CD4-positive, alpha-beta T cell (primary cell): ENCODE data around the gene TCF7L2. TPM values are rescaled to one million over a fixed set of nuclear protein-coding genes. Genes with fewer than 3 reads are reported as not detected.

Source experiments
- ATAC-seq: fragments of 200-7000 bp; cut with Tn5 transposase; one replicate; pipeline ENCODE4 v1.10.0; 2022; ENCODE audit warnings: mild to moderate bottlenecking; ENCODE audit not compliant: poor library complexity
- CTCF ChIA-PET: fragments of 350-600 bp; sonication (Branson Sonifier 250); formaldehyde crosslinking; loops from one replicate; lab custom pipeline; 2021; ENCODE audit warnings: antibody characterized with exemption, inconsistent platforms; lab: Charles Lee
- POLR2A ChIA-PET: fragments of 350-600 bp; sonication (Branson Sonifier 250); formaldehyde crosslinking; loops from one replicate; lab custom pipeline; 2021; ENCODE audit warnings: antibody characterized with exemption, inconsistent platforms; lab: Charles Lee
- DNase-seq, 14 experiments: peaks; one replicate each; pipeline ENCODE4 v3.0.0-alpha.2; 2013 to 2020; ENCODE audit warnings: mixed read lengths in 2 of 14
- H3K27ac ChIP-seq, 2 donors: one replicate each; pipeline versions ENCODE4 v1.5.1 to v1.7.0; 2013; ENCODE audit warnings: low read length in 2 of 2, low read depth in 1 of 2, mild to moderate bottlenecking in 1 of 2
- H3K27me3 ChIP-seq, 2 experiments: 1 replicate in 1 of 2; 2 replicates in 1 of 2; pipeline versions ENCODE4 v1.6.1 to v1.7.0; 2013; ENCODE audit warnings: low read length in 2 of 2, control low read depth in 1 of 2, mild to moderate bottlenecking in 1 of 2, moderate library complexity in 1 of 2; ENCODE audit not compliant: insufficient read depth in 2 of 2, control insufficient read depth in 1 of 2
- H3K36me3 ChIP-seq: one replicate; pipeline ENCODE4 v1.6.1; 2013; ENCODE audit warnings: low read length, control low read depth; ENCODE audit not compliant: insufficient read depth
- H3K4me1 ChIP-seq: one replicate; pipeline ENCODE4 v1.6.1; 2013; ENCODE audit warnings: low read length, control low read depth; ENCODE audit not compliant: insufficient read depth
- H3K4me3 ChIP-seq: one replicate; pipeline ENCODE4 v1.5.1; 2013; ENCODE audit warnings: mild to moderate bottlenecking, low read length, moderate library complexity
- H3K9me3 ChIP-seq, 2 experiments: 1 replicate in 1 of 2; 2 replicates in 1 of 2; pipeline versions ENCODE4 v1.6.1 to v1.7.0; 2013; ENCODE audit warnings: low read length in 2 of 2, mild to moderate bottlenecking in 2 of 2, control low read depth in 1 of 2, moderate library complexity in 1 of 2; ENCODE audit not compliant: control insufficient read depth in 1 of 2, insufficient read depth in 1 of 2
- H3K27ac Mint-ChIP-seq: one replicate; pipeline ENCODE4 v1.8.0; 2020; ENCODE audit warnings: mixed read lengths
- H3K27me3 Mint-ChIP-seq: one replicate; pipeline ENCODE4 v1.8.0; 2021; ENCODE audit warnings: mixed read lengths
- H3K36me3 Mint-ChIP-seq: one replicate; pipeline ENCODE4 v1.8.0; 2021; ENCODE audit warnings: low read depth, mixed read lengths
- H3K4me1 Mint-ChIP-seq: one replicate; pipeline ENCODE4 v1.8.0; 2021; ENCODE audit warnings: low read depth, mixed read lengths
- H3K4me3 Mint-ChIP-seq: one replicate; pipeline ENCODE4 v1.8.0; 2020; ENCODE audit warnings: mild to moderate bottlenecking, mixed read lengths
- H3K9me3 Mint-ChIP-seq: one replicate; pipeline ENCODE4 v1.8.0; 2020; ENCODE audit warnings: mixed read lengths
- intact Hi-C, 2 experiments: fragments of 100-400 bp; cut with DNase I in 1 of 2; cut with micrococcal nuclease in 1 of 2; formaldehyde crosslinking; loops; one replicate each; pipeline versions ENCODE4 v1.15.1 to v1.9.0; 2023 to 2025; cut with DNase I, micrococcal nuclease
- total RNA-seq, 174 experiments: library from RNA in 2 of 174; stranded (reverse) in 2 of 174; gene quantifications; one replicate each; pipeline ENCODE4 v1.2.3 and lab custom pipeline; 2021 to 2026
- TF ChIP-seq, protein P1 (sequence below): fragments of 200-600 bp; IDR thresholded peaks from one replicate; pipeline ENCODE4 v1.8.0; 2022; ENCODE audit warnings: antibody characterized with exemption, mild to moderate bottlenecking

The TCF7L2 gene
- total RNA-seq, 2 experiments from 2014 or later, result 4.2 to 4.4 TPM

DNA sequence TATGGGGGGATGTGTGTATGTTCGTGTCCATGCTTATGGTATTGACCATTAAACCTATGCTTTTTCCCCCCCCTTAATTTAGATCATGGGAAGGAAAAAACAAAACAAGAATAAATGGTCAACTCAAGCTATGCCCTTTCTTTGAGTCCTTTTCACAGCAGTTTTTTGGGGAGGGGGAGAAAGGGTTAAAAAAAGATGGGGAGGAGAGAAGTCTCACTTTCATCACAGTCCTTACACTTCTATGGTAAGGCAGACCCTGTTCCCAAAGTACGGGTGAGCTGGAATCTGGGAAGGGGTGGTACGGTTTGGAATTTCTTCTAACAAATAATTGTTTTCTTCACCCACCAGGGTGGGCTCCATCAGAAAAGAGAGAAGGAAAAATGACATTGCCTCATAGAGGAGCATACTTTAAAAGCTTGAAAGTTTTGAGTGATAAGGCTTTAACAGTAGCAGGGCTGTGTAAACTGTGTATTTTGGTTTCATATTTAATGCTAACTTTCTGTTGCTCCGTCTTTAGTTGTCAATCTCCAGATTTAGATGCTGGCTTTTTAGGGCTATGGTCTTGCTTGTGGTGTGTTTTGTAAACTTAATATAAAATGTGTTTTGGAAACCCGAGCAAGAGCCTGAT lies 180.1 kb downstream of the TCF7L2 start:
- ChIA-PET POLR2A (no interaction called here), CTCF (no interaction called here)
- TF ChIP-seq, protein P1, sequence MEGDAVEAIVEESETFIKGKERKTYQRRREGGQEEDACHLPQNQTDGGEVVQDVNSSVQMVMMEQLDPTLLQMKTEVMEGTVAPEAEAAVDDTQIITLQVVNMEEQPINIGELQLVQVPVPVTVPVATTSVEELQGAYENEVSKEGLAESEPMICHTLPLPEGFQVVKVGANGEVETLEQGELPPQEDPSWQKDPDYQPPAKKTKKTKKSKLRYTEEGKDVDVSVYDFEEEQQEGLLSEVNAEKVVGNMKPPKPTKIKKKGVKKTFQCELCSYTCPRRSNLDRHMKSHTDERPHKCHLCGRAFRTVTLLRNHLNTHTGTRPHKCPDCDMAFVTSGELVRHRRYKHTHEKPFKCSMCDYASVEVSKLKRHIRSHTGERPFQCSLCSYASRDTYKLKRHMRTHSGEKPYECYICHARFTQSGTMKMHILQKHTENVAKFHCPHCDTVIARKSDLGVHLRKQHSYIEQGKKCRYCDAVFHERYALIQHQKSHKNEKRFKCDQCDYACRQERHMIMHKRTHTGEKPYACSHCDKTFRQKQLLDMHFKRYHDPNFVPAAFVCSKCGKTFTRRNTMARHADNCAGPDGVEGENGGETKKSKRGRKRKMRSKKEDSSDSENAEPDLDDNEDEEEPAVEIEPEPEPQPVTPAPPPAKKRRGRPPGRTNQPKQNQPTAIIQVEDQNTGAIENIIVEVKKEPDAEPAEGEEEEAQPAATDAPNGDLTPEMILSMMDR, result no peak
- Mint-ChIP-seq H3K9me3 (no peaks in the 10 kb centered on the region), H3K27ac (no peak overlapping the region), H3K36me3 (no peaks in the 10 kb centered on the region), H3K27me3 (peaks cover 45% of the 10 kb centered on the region), H3K4me1 (peaks cover 4% of the 10 kb centered on the region), H3K4me3 (no peak overlapping the region)
- intact Hi-C loops, result no loop called here
- DNase-seq, result no peak
- Histone ChIP-seq H3K27ac (no peak overlapping the region), H3K9me3 (no peaks in the 10 kb centered on the region), H3K4me1 (no peaks in the 10 kb centered on the region), H3K36me3 (no peaks in the 10 kb centered on the region), H3K4me3 (no peak overlapping the region), H3K27me3 (peaks cover 8 to 25% of the 10 kb centered on the region in 2 experiments)
- no peak for ATAC-seq

DNA sequence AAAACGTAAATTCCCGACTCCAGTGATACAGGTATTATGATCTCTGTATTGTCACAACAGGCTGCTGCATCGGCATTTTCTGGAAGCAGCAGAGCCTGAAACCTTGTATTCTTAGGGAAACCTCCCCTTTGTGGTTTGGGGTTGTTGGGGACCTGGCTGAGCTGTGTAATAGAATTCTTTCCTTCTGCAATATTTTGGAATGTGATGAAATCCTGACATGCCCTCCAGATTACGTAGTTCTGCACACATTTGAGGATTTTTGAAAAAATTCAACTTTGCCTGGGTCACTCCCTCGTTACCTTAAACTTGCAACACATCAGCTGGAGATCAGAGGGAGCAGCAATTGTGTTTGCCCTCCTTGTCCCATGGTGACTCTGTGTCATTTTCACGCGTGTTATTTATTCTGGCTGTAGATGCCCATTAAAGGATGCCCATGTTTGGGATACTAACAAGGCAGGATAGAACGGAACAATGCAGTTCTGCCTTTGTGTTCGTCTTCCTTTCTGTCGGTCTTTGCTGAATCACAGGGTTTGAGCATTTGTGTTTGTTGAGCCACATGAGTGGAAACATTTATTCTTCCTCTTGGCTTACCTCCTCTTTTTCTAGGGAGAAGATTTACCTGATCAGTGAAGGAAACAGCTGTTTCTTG lies 181.7 kb downstream of the TCF7L2 start:
- Mint-ChIP-seq H3K4me1 (no peaks in the 10 kb centered on the region), H3K9me3 (no peaks in the 10 kb centered on the region), H3K27me3 (peaks cover 34% of the 10 kb centered on the region), H3K27ac (no peak overlapping the region), H3K4me3 (no peak overlapping the region), H3K36me3 (no peaks in the 10 kb centered on the region)
- ChIA-PET POLR2A (no interaction called here), CTCF (interaction anchor here (0.6 kb wide), 1 partner anchor 753 kb away, joined by 5 read pairs; no protein-coding TSS in a partner anchor)
- Histone ChIP-seq H3K4me1 (no peaks in the 10 kb centered on the region), H3K9me3 (no peaks in the 10 kb centered on the region), H3K27me3 (peaks cover 8 to 20% of the 10 kb centered on the region in 2 experiments), H3K36me3 (no peaks in the 10 kb centered on the region), H3K4me3 (no peak overlapping the region), H3K27ac (no peak overlapping the region)
- TF ChIP-seq, protein P1, result no peak
- no peak for DNase-seq
- intact Hi-C loops, result no loop called here
- ATAC-seq, result no peak

DNA sequence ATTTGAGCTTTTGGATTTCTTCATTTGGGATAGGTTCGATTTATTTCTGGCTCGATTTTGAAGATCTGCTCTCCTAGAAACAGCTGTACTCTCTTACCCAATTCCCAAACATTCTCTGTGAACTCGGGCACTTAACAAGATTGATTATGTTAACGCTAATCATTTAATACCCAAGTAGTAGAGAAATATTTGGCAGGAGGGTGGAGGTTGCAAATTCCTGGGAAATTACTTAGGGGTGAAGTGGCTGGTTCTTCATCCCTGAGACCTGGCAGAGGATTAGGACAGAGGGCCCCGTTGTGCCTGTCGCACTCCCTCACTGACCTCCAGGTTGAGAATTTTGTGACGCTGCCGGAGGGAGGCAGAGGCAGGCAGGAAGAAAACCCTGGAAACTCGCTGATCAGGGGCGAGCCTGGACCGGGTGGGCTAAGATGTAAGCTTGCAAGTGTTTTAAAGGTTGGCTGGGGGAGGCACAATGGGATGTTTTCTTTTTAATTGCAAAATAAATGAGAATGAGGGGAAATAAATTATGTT lies 182.6 kb downstream of the TCF7L2 start:
- no peak for ATAC-seq
- no peak overlapping the region for H3K27ac Mint-ChIP-seq
- Histone ChIP-seq H3K9me3 (no peaks in the 10 kb centered on the region), H3K4me1 (no peaks in the 10 kb centered on the region), H3K36me3 (no peaks in the 10 kb centered on the region), H3K27me3 (peaks cover 8 to 18% of the 10 kb centered on the region in 2 experiments), H3K4me3 (no peak overlapping the region), H3K27ac (no peak overlapping the region)
- H3K36me3 Mint-ChIP-seq, result no peaks in the 10 kb centered on the region
- TF ChIP-seq, protein P1, result no peak
- H3K9me3 Mint-ChIP-seq, result no peaks in the 10 kb centered on the region
- no peak for DNase-seq
- peaks cover 27% of the 10 kb centered on the region for H3K27me3 Mint-ChIP-seq
- no peak overlapping the region for H3K4me3 Mint-ChIP-seq
- no peaks in the 10 kb centered on the region for H3K4me1 Mint-ChIP-seq
- CTCF ChIA-PET, result no interaction called here
- intact Hi-C loops, result no loop called here
- POLR2A ChIA-PET, result no interaction called here
